Fibroblast of mammary gland (primary cell): Measurements from ENCODE around the gene SYDE2.

Source experiments
- DNase-seq: peaks from one replicate; pipeline ENCODE4 v3.0.0-alpha.2; 2010; ENCODE audit warnings: low read depth
- H3K4me3 ChIP-seq: 2 replicates; pipeline ENCODE4 v1.5.1; 2011; ENCODE audit warnings: low read depth, mild to moderate bottlenecking, low read length, moderate library complexity; ENCODE audit not compliant: control insufficient read depth
- TF ChIP-seq, protein P1 (sequence below): conservative IDR thresholded peaks from 2 replicates; pipeline ENCODE4 v1.5.1; 2011; ENCODE audit warnings: low read depth, low read length, inconsistent platforms; ENCODE audit not compliant: control insufficient read depth, insufficient read depth

SYDE2 gene

DNA sequence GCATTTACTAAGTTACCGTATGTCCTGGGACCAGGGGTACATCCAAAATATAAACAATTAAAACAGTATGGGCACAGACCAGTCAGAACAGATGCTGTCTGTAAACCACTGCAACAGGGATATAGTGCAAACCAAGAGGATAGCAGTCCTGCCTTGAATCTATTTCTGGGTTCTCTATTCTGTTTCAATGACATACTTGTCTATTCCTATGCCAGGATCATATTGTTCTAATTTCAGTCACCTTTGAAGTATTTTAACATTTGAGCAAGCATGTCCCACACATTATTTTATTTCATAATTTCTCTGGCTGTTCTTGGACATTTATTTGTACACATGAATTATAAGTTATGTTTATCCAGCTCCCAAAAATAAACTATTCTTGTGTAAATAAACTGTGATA, 28.2 kb upstream of the SYDE2 start:
- TF ChIP-seq, protein P1, sequence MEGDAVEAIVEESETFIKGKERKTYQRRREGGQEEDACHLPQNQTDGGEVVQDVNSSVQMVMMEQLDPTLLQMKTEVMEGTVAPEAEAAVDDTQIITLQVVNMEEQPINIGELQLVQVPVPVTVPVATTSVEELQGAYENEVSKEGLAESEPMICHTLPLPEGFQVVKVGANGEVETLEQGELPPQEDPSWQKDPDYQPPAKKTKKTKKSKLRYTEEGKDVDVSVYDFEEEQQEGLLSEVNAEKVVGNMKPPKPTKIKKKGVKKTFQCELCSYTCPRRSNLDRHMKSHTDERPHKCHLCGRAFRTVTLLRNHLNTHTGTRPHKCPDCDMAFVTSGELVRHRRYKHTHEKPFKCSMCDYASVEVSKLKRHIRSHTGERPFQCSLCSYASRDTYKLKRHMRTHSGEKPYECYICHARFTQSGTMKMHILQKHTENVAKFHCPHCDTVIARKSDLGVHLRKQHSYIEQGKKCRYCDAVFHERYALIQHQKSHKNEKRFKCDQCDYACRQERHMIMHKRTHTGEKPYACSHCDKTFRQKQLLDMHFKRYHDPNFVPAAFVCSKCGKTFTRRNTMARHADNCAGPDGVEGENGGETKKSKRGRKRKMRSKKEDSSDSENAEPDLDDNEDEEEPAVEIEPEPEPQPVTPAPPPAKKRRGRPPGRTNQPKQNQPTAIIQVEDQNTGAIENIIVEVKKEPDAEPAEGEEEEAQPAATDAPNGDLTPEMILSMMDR: no peak
- no peak for DNase-seq
- no peak overlapping the region for H3K4me3 ChIP-seq

DNA sequence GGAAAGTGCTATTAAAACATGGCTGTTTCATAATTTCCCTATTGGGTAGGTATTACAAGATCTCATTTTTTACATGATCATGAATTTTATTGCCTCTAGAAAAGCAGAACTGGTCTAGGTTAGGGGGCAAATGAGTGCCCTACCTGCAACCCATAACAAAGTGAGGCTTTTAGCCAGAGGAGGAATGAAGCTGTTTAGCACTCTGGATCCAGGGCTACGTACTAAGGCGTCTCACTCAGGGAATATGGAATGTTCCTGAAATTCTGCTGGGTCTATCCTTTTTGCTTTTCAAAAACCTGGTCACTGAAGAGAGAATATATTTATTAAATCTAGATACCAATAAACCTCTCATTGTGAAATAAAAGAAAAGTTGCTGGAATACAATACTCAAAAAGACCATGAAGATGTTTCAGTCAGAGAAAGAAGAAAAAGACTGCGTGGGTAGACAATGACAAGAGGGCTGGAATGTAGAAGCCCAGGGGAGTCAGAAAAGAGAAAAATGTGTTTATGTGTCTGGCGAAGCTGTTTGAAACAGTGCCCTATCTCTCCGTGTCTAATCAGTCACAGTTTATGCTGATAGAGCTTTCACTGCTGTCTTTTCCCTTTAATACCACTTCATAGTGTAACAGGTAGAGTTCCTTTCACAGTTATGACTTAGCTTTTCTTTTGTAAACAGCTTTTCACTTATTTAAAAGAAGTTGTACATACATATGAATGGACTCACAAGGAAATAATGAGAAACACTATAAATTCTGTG, 25.0 kb upstream of the SYDE2 start:
- DNase-seq: no peak
- TF ChIP-seq, protein P1: no peak
- no peak overlapping the region for H3K4me3 ChIP-seq

DNA sequence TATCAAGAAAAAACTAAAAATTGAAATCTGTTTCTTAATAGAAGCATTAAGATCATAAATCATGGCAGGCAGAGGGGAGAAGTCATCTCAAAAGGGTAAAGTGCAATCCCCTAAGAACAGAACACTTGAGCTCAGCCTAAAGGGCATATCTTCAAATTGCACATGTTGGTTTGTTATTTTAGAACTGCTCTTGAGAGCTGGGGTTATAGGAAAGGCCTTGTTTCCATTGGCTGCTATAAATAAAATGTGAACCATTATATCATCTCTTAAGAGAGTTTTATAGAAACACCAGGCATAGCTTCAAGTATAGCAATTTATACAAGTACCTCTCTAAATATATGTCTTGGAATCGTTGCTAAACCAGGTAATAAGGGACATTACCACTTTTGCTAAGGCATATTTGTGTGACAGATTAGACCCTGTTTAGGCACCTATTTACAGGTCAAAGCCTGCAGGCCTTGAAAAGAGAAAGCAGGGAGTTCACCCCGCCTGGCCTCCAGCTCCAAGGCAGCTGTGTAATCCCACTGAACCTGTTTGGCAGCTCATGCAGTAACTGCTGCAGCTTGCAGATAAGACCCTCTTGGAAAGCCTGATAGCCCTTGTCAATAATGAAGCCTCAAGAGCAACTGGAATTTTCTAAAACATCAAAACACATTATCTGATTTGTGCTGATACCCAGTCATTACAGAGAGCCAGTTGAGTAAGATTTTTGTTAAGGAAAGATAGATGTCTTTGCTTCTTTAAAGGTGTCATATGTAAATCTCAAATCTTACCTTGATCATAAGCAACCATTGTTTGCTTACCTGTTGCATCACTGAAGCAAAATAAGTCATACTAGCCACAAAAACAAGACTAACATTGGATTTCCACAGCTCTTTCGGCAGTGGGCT, 24.2 kb upstream of the SYDE2 start:
- TF ChIP-seq, protein P1: no peak
- DNase-seq: no peak
- no peak overlapping the region for H3K4me3 ChIP-seq

DNA sequence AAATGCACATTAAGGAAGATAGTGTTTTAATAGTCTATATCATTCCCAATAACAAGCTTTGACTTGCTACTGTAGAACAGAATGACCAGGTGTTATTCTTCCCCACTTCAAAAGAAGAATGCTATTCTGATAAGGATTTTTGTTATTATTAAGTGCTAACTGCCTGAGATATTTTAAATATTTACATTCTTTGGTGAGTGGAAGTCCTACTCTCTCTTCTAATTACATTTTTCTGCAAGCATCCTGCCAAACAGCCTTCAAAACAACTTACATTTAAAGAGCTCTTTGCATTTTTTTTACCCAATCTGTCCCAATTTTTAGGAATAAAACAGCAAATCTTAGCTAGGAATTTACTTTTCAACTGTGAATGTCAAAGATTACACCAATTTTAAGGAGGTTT, 23.5 kb upstream of the SYDE2 start:
- no peak for DNase-seq
- no peak overlapping the region for H3K4me3 ChIP-seq
- TF ChIP-seq, protein P1: no peak

DNA sequence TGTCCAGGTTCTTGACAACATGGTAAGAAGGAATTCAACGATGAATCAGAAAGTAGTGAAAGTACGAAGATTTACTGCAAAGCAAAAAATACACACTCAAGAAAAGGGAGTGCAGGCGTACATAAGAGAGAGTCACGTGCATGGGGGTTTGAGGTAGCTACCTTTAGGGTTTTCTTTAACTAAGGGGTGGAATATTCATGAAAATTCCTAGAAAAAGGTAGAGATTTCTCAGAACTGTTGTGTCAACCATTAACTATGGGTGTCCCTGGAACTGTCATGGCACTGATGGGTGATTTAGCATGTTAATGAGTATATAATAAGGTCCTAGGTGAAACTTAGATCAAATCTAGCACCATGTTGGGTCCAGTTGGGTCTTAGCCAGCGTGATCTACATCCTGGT, 22.5 kb upstream of the SYDE2 start:
- DNase-seq: no peak
- TF ChIP-seq, protein P1: no peak

DNA sequence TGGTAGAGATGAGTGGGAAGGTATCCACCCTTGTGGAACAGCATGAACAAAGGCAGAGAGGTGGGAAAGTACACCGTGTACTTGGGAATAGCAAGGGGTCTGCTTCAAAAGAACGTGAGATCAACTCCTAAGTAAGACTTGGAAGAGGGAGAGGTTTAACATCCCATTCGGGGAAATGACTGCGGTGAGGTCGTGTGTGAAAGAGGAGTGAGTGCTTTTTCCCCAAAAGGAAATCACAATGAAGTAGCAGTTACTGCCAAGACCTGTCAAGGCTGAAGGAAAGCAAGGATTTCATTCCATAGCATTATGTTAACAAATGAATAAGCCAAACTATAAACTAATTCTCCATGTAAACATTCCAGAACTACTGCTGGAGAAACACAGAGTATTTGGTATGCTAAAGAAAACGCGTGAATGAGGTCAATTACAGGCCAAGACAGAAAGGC, 20.0 kb upstream of the SYDE2 start:
- no peak for DNase-seq
- TF ChIP-seq, protein P1: no peak
- no peak overlapping the region for H3K4me3 ChIP-seq

More for the DNA sequence above, 22.5 kb upstream of the SYDE2 start:
- no peak overlapping the region for H3K4me3 ChIP-seq
